HEK293 (cell line): ENCODE results near the gene MYO1F.

ENCODE experiments used
- CTCF ChIA-PET: fragments of 350-600 bp; formaldehyde crosslinking; extraction: SDS; loops from one replicate; lab custom pipeline; 2021; ENCODE audit warnings: antibody characterized with exemption; lab: Yijun Ruan, JAX
- POLR2A ChIA-PET: fragments of 300-600 bp; formaldehyde crosslinking; extraction: SDS; loops from one replicate; lab custom pipeline; 2020; ENCODE audit warnings: antibody characterized with exemption, inconsistent platforms; lab: Yijun Ruan, JAX
- H3K27ac ChIP-seq: fragments of 200-500 bp; sonication (Bioruptor generic); 2 replicates; pipeline ENCODE4 v1.5.1; 2014; ENCODE audit warnings: low read depth, low read length, control low read depth, inconsistent platforms; ENCODE audit errors: extremely low read depth
- H3K36me3 ChIP-seq, 2 experiments: fragments of 200-500 bp in 1 of 2; sonication (Bioruptor generic) in 1 of 2; 1 replicate in 1 of 2; 2 replicates in 1 of 2; pipeline ENCODE4 v1.5.1; 2014 to 2017; ENCODE audit warnings: inconsistent platforms in 2 of 2, low read length in 2 of 2; ENCODE audit not compliant: control insufficient read depth in 2 of 2, insufficient read depth in 1 of 2
- H3K4me1 ChIP-seq: fragments of 200-500 bp; sonication (Bioruptor generic); 2 replicates; pipeline ENCODE4 v1.5.1; 2014; ENCODE audit warnings: mild to moderate bottlenecking, low read length, inconsistent platforms; ENCODE audit not compliant: control insufficient read depth, insufficient read depth
- H3K4me3 ChIP-seq: 2 replicates; pipeline ENCODE4 v1.5.1; 2011; ENCODE audit warnings: low read depth, mild to moderate bottlenecking, control low read depth, low read length, moderate library complexity
- H3K9me3 ChIP-seq: fragments of 200-500 bp; sonication (Bioruptor generic); 2 replicates; pipeline ENCODE4 v1.5.1; 2014; ENCODE audit warnings: low read depth, low read length, inconsistent platforms; ENCODE audit not compliant: control insufficient read depth, insufficient read depth
- BCL11A ChIP-seq: fragments of 450-650 bp; formaldehyde crosslinking; IDR thresholded peaks from 2 replicates; pipeline ENCODE4 v1.5.1; 2016; ENCODE audit warnings: low read depth, missing biosample characterization, missing genetic modification characterization
- GLI2 ChIP-seq: fragments of 450-650 bp; formaldehyde crosslinking; IDR thresholded peaks from 2 replicates; pipeline ENCODE4; 2017; ENCODE audit warnings: missing biosample characterization, missing genetic modification characterization, low read depth, borderline replicate concordance
- GLIS1 ChIP-seq: fragments of 450-650 bp; formaldehyde crosslinking; IDR thresholded peaks from 2 replicates; pipeline ENCODE4 v1.5.1; 2016; ENCODE audit warnings: missing biosample characterization, missing genetic modification characterization
- IKZF3 ChIP-seq: fragments of 450-650 bp; IDR thresholded peaks from 2 replicates; pipeline ENCODE4 v1.5.0; 2018; ENCODE audit warnings: missing biosample characterization, mild to moderate bottlenecking, missing genetic modification characterization, moderate library complexity
- KLF1 ChIP-seq: fragments of 450-650 bp; formaldehyde crosslinking; IDR thresholded peaks from 2 replicates; pipeline ENCODE4 v1.5.1; 2016; ENCODE audit warnings: missing biosample characterization, missing genetic modification characterization
- MYNN ChIP-seq: fragments of 450-650 bp; formaldehyde crosslinking; IDR thresholded peaks from 2 replicates; pipeline ENCODE4 v1.5.1; 2016; ENCODE audit warnings: missing biosample characterization, missing genetic modification characterization, borderline replicate concordance
- PBX3 ChIP-seq: sonication (generic); formaldehyde crosslinking; IDR thresholded peaks from 2 replicates; pipeline ENCODE4 v1.8.1; 2022; ENCODE audit warnings: mild to moderate bottlenecking, moderate library complexity, missing genetic modification reagents
- PRDM4 ChIP-seq: fragments of 450-650 bp; formaldehyde crosslinking; IDR thresholded peaks from 2 replicates; pipeline ENCODE4 v1.5.1; 2017; ENCODE audit warnings: missing biosample characterization, missing genetic modification characterization
- ZBTB8A ChIP-seq: fragments of 450-650 bp; formaldehyde crosslinking; IDR thresholded peaks from 2 replicates; pipeline ENCODE4 v1.5.1; 2016; ENCODE audit warnings: missing biosample characterization, missing genetic modification characterization
- ZNF121 ChIP-seq: fragments of 450-650 bp; formaldehyde crosslinking; IDR thresholded peaks from 2 replicates; pipeline ENCODE4 v1.5.1; 2016; ENCODE audit warnings: missing biosample characterization, missing genetic modification characterization
- ZNF138 ChIP-seq: fragments of 450-650 bp; formaldehyde crosslinking; IDR thresholded peaks from 2 replicates; pipeline ENCODE4 v1.5.1; 2016; ENCODE audit warnings: missing biosample characterization, missing genetic modification characterization, borderline replicate concordance
- ZNF362 ChIP-seq: fragments of 450-650 bp; formaldehyde crosslinking; IDR thresholded peaks from 2 replicates; pipeline ENCODE4 v1.5.1; 2016; ENCODE audit warnings: missing biosample characterization, missing genetic modification characterization
- ZNF37A ChIP-seq: fragments of 450-650 bp; IDR thresholded peaks from 2 replicates; pipeline ENCODE4 v1.5.1; 2018; ENCODE audit warnings: missing biosample characterization, missing genetic modification characterization
- ZNF48 ChIP-seq: fragments of 450-650 bp; formaldehyde crosslinking; IDR thresholded peaks from 2 replicates; pipeline ENCODE4 v1.5.1; 2016; ENCODE audit warnings: missing biosample characterization, missing genetic modification characterization
- ZNF600 ChIP-seq: fragments of 450-650 bp; formaldehyde crosslinking; IDR thresholded peaks from 2 replicates; pipeline ENCODE4 v1.5.1; 2016; ENCODE audit warnings: missing biosample characterization, missing genetic modification characterization
- ZNF624 ChIP-seq: fragments of 450-650 bp; formaldehyde crosslinking; IDR thresholded peaks from 2 replicates; pipeline ENCODE4 v1.5.1; 2017; ENCODE audit warnings: missing biosample characterization, missing genetic modification characterization
- ZNF626 ChIP-seq: fragments of 450-650 bp; sonication (Bioruptor Pico); formaldehyde crosslinking; IDR thresholded peaks from 2 replicates; pipeline ENCODE4 v1.5.1; 2018; ENCODE audit warnings: missing biosample characterization, missing genetic modification characterization, inconsistent platforms
- ZSCAN18 ChIP-seq: fragments of 450-650 bp; formaldehyde crosslinking; IDR thresholded peaks from 2 replicates; pipeline ENCODE4 v1.5.1; 2016; ENCODE audit warnings: missing biosample characterization, missing genetic modification characterization
- ZSCAN4 ChIP-seq: fragments of 450-650 bp; formaldehyde crosslinking; IDR thresholded peaks from 2 replicates; pipeline ENCODE4 v1.5.1; 2017; ENCODE audit warnings: missing biosample characterization, missing genetic modification characterization

Gene MYO1F

GRCh38 chr19:8481201-8481600, 96.0 kb downstream of the MYO1F start:
- no peak overlapping the region for H3K27ac ChIP-seq
- no peak for TF ChIP-seq ZNF37A
- no peak for TF ChIP-seq ZBTB8A (tag by site-specific recombination)
- no peak for TF ChIP-seq ZNF121 (tag by site-specific recombination)
- TF ChIP-seq ZNF362 (tag by site-specific recombination), result no peak
- TF ChIP-seq ZSCAN18 (tag by site-specific recombination), result no peak
- no peak for TF ChIP-seq ZNF626 (tag by site-specific recombination)
- no peak for TF ChIP-seq KLF1
- no peak for TF ChIP-seq ZNF624
- TF ChIP-seq MYNN (tag by site-specific recombination), result no peak
- no peak for TF ChIP-seq GLI2 (tag by site-specific recombination)
- TF ChIP-seq, all 188 proteins: peak for 0
- Histone ChIP-seq H3K9me3 (no peaks in the 10 kb centered on the region), H3K36me3 (peaks cover 39 to 89% of the 10 kb centered on the region in 2 experiments), H3K4me3 (no peak overlapping the region), H3K4me1 (no peaks in the 10 kb centered on the region)
- ChIA-PET CTCF (interaction anchor here (0.6 to 1.6 kb wide), 3 partner anchors 24 to 32 kb away, joined by 3 to 4 read pairs (median 4); no protein-coding TSS in a partner anchor), POLR2A (no interaction called here)

- Histone ChIP-seq H3K4me1 (no peaks in the 10 kb centered on the region), H3K27ac (peak overlapping the region; percentile 34; the same call in 1 of the 2 replicates), H3K36me3 (peaks cover 55 to 89% of the 10 kb centered on the region in 2 experiments)
- no peak for TF ChIP-seq ZNF48 (tag by site-specific recombination)
- TF ChIP-seq ZNF138 (tag by site-specific recombination), result no peak
- TF ChIP-seq IKZF3, result no peak
- TF ChIP-seq PRDM4 (tag by site-specific recombination), result peak; percentile 58
- no peak for TF ChIP-seq BCL11A
- TF ChIP-seq, all 188 proteins: peak for 1
- Histone ChIP-seq H3K4me3 (no peak overlapping the region), H3K9me3 (no peaks in the 10 kb centered on the region)
- POLR2A ChIA-PET, result interaction anchor here (0.6 kb wide), 1 partner anchor 42 kb away, joined by 4 read pairs; no protein-coding TSS in a partner anchor
- CTCF ChIA-PET, result interaction anchor here (0.7 to 0.9 kb wide), 2 partner anchors 9 to 125 kb away, joined by 4 to 5 read pairs; no protein-coding TSS in a partner anchor
These were observed 98.6 kb downstream of the MYO1F start for GRCh38 chr19:8478598-8478997.

GRCh38 chr19:8477889-8478288, 99.4 kb downstream of the MYO1F start:
- no peak for TF ChIP-seq ZSCAN4 (tag by site-specific recombination)
- TF ChIP-seq GLIS1, result peak; percentile 21; the same call in 1 of the 2 replicates
- TF ChIP-seq ZNF600, result peak; percentile 42; the same call in 1 of the 2 replicates
- no peak for TF ChIP-seq PBX3 (CRISPR knock-in tag)
- Histone ChIP-seq H3K4me1 (no peaks in the 10 kb centered on the region), H3K36me3 (peaks cover 62 to 89% of the 10 kb centered on the region in 2 experiments), H3K9me3 (no peaks in the 10 kb centered on the region), H3K4me3 (no peak overlapping the region), H3K27ac (no peak overlapping the region)
- ChIA-PET CTCF (no interaction called here), POLR2A (no interaction called here)
